ENCODE measurements around the gene RUVBL1. TPM values are rescaled to one million over a fixed set of nuclear protein-coding genes. Genes with fewer than 3 reads are reported as not detected.

RUVBL1 gene
- total and polyA plus RNA-seq, 2 experiments from 2014 or later, result 29.7 to 33.5 TPM

GRCh38 chr3:128081846-128082245 lies 41.8 kb downstream of the RUVBL1 start:
- TF ChIP-seq EZH2phosphoT487 (IDR thresholded peaks at IDR 0.05; ENCODE audit: low read depth, severe bottlenecking, unreplicated experiment) (no peak), CTCF (IDR thresholded peaks at IDR 0.05; ENCODE audit: poor library complexity) (no peak), EZH2 (IDR thresholded peaks at IDR 0.05; ENCODE audit: borderline replicate concordance) (no peak)
- no peak overlapping the region for H3K4me2 ChIP-seq
- H2AFZ ChIP-seq, result no peak overlapping the region
- H3K4me1 ChIP-seq (ENCODE audit: insufficient read depth), result peaks cover 5% of the 10 kb centered on the region
- H3K4me3 ChIP-seq, result no peak overlapping the region
- H4K20me1 ChIP-seq (ENCODE audit: insufficient read depth, poor library complexity, severe bottlenecking), result peaks cover 10% of the 10 kb centered on the region
- DNase-seq (ENCODE audit: low spot score), result no peak
- H3K9me3 ChIP-seq (ENCODE audit: low read depth), result no peaks in the 10 kb centered on the region
- H3K79me2 ChIP-seq, result no peaks in the 10 kb centered on the region
- H3K27ac ChIP-seq, result no peak overlapping the region
- WGBS (ENCODE audit: low lambda C conversion rate, missing lambda C conversion rate), result 68% methylated on average over 4 of the region's 4 CpGs
- no peaks in the 10 kb centered on the region for H3K27me3 ChIP-seq
- no peaks in the 10 kb centered on the region for H3K36me3 ChIP-seq (replicated peaks; ENCODE audit: insufficient read depth, low read depth)
- H3K9me2 ChIP-seq (replicated peaks; ENCODE audit: insufficient read depth), result no peaks in the 10 kb centered on the region

GRCh38 chr3:128081226-128081625 lies 42.4 kb downstream of the RUVBL1 start:
- H3K4me3 ChIP-seq, result no peak overlapping the region
- no peak for DNase-seq (ENCODE audit: low spot score)
- H2AFZ ChIP-seq, result no peak overlapping the region
- peaks cover 10% of the 10 kb centered on the region for H4K20me1 ChIP-seq (ENCODE audit: insufficient read depth, poor library complexity, severe bottlenecking)
- H3K79me2 ChIP-seq, result no peaks in the 10 kb centered on the region
- no peaks in the 10 kb centered on the region for H3K36me3 ChIP-seq (replicated peaks; ENCODE audit: insufficient read depth, low read depth)
- 94% methylated on average over 6 of the region's 6 CpGs for WGBS (ENCODE audit: low lambda C conversion rate, missing lambda C conversion rate)
- no peaks in the 10 kb centered on the region for H3K9me2 ChIP-seq (replicated peaks; ENCODE audit: insufficient read depth)
- H3K27me3 ChIP-seq, result no peaks in the 10 kb centered on the region
- TF ChIP-seq EZH2 (IDR thresholded peaks at IDR 0.05; ENCODE audit: borderline replicate concordance) (no peak), CTCF (IDR thresholded peaks at IDR 0.05; ENCODE audit: poor library complexity) (no peak), EZH2phosphoT487 (IDR thresholded peaks at IDR 0.05; ENCODE audit: low read depth, severe bottlenecking, unreplicated experiment) (no peak)
- no peak overlapping the region for H3K4me2 ChIP-seq
- peaks cover 10% of the 10 kb centered on the region for H3K4me1 ChIP-seq (ENCODE audit: insufficient read depth)
- no peaks in the 10 kb centered on the region for H3K9me3 ChIP-seq (ENCODE audit: low read depth)
- H3K27ac ChIP-seq, result no peak overlapping the region

GRCh38 chr3:128080323-128081080 lies 43.1 kb downstream of the RUVBL1 start:
- Histone ChIP-seq H3K27me3 (no peaks in the 10 kb centered on the region), H3K4me2 (no peak overlapping the region), H3K36me3 (replicated peaks; ENCODE audit: insufficient read depth, low read depth) (no peaks in the 10 kb centered on the region), H4K20me1 (ENCODE audit: insufficient read depth, poor library complexity, severe bottlenecking) (peaks cover 10% of the 10 kb centered on the region), H3K27ac (no peak overlapping the region), H3K79me2 (no peaks in the 10 kb centered on the region), H2AFZ (no peak overlapping the region), H3K9me2 (replicated peaks; ENCODE audit: insufficient read depth) (no peaks in the 10 kb centered on the region), H3K4me3 (no peak overlapping the region), H3K9me3 (ENCODE audit: low read depth) (no peaks in the 10 kb centered on the region), H3K4me1 (ENCODE audit: insufficient read depth) (peaks cover 15% of the 10 kb centered on the region)
- DNase-seq (ENCODE audit: low spot score), result no peak
- TF ChIP-seq EZH2 (IDR thresholded peaks at IDR 0.05; ENCODE audit: borderline replicate concordance), result no peak
- TF ChIP-seq EZH2phosphoT487 (IDR thresholded peaks at IDR 0.05; ENCODE audit: low read depth, severe bottlenecking, unreplicated experiment), result no peak
- no peak for TF ChIP-seq CTCF (IDR thresholded peaks at IDR 0.05; ENCODE audit: poor library complexity)
- 79% methylated on average over 6 of the region's 6 CpGs for WGBS (ENCODE audit: low lambda C conversion rate, missing lambda C conversion rate)

All from hepatocyte (in vitro differentiated cells).